HG03045 (cell line): ENCODE data around the gene CADPS.

ENCODE experiments used
- ATAC-seq: cut with Tn5 transposase; IDR thresholded peaks from one replicate; pipeline ENCODE4 v1.9.1; 2021; ENCODE audit warnings: mild to moderate bottlenecking, moderate library complexity; ENCODE audit not compliant: unreplicated experiment

CADPS gene

GRCh38 chr3:62454916-62455315 is 420.3 kb downstream of the CADPS start:
- ATAC-seq: no peak

GRCh38 chr3:62453448-62453847 is 421.8 kb downstream of the CADPS start:
- ATAC-seq: no peak

GRCh38 chr3:62451211-62451887 is 423.9 kb downstream of the CADPS start:
- ATAC-seq: no peak

- ATAC-seq: no peak
Measured at GRCh38 chr3:62446337-62446940, 428.8 kb downstream of the CADPS start.

- ATAC-seq: no peak
Measured at GRCh38 chr3:62445275-62445674, 429.9 kb downstream of the CADPS start.

- ATAC-seq: no peak
Measured at GRCh38 chr3:62439978-62440377, 435.2 kb downstream of the CADPS start.

GRCh38 chr3:62439176-62439813 is 435.9 kb downstream of the CADPS start:
- no peak for ATAC-seq

- no peak for ATAC-seq
Measured at GRCh38 chr3:62436785-62437184, 438.4 kb downstream of the CADPS start.

GRCh38 chr3:62433396-62433795 is 441.8 kb downstream of the CADPS start:
- ATAC-seq: no peak

GRCh38 chr3:62421207-62421606 is 454.0 kb downstream of the CADPS start:
- ATAC-seq: no peak

- ATAC-seq: no peak
Measured at GRCh38 chr3:62416144-62416543, 459.1 kb downstream of the CADPS start.

GRCh38 chr3:62415312-62415801 is 459.9 kb downstream of the CADPS start:
- no peak for ATAC-seq

GRCh38 chr3:62414786-62415185 is 460.4 kb downstream of the CADPS start:
- no peak for ATAC-seq

- no peak for ATAC-seq
Measured at GRCh38 chr3:62413687-62414086, 461.5 kb downstream of the CADPS start.

GRCh38 chr3:62406945-62407344 is 468.3 kb downstream of the CADPS start:
- ATAC-seq: no peak

GRCh38 chr3:62405566-62405965 is 469.6 kb downstream of the CADPS start:
- no peak for ATAC-seq

- no peak for ATAC-seq
Measured at GRCh38 chr3:62405135-62405534, 470.1 kb downstream of the CADPS start.

GRCh38 chr3:62404321-62404720 is 470.9 kb downstream of the CADPS start:
- ATAC-seq: no peak

- no peak for ATAC-seq
Measured at GRCh38 chr3:62403765-62404164, 471.5 kb downstream of the CADPS start.

- no peak for ATAC-seq
Measured at GRCh38 chr3:62392626-62393292, 482.5 kb downstream of the CADPS start.

GRCh38 chr3:62387251-62387650 is 488.0 kb downstream of the CADPS start:
- ATAC-seq: no peak
